ENCODE measurements around the gene FBRS. TPM values are rescaled to one million over a fixed set of nuclear protein-coding genes. Genes with fewer than 3 reads are reported as not detected.

FBRS gene
- polyA plus RNA-seq, 1 of the 3 experiments (the other 2 are of a cell fraction) = 11.5 TPM

DNA sequence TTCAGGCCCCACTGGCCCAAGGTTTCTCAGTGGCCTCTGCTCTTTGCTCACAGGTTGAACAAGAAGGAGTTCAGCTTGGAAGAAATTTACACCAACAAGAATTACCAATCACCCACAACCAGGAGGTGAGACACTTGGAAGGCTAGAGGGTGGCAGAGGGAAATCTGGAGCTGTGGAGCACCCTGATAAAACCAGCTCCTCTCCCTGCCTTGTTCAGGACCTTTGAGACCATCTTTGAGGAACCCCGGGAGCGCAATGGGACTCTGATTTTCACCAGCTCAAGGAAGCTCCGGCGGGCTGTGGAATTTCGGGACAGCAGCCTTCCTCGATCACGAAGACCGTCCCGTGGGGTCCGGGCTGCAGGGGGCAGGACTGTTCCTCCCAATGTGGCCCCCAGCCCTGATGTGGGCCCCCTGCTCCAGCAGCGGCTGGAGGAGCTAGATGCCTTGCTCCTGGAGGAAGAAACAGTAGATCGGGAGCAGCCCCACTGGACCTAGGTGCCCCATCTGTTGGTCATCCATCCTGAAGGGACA lies 2.4 kb upstream of the FBRS start:
- no peaks in the 10 kb centered on the region for H3K9me2 ChIP-seq
- H3K9me3 ChIP-seq = no peaks in the 10 kb centered on the region
- H4K20me1 ChIP-seq (ENCODE audit: insufficient read depth) = peaks cover 5% of the 10 kb centered on the region; the same call in 1 of the 2 replicates
- TF ChIP-seq TAF1 (IDR thresholded peaks at IDR 0.05; ENCODE audit: borderline replicate concordance, low read depth, low read length) = no peak
- TF ChIP-seq NFIC (IDR thresholded peaks at IDR 0.05; ENCODE audit: borderline replicate concordance) = no peak
- peaks cover 37% of the 10 kb centered on the region for H3K79me2 ChIP-seq (ENCODE audit: insufficient read depth)
- CTCF ChIA-PET = interaction anchor here (1.0 to 2.1 kb wide), 4 partner anchors 20 to 39 kb away, joined by 3 to 6 read pairs (median 5); no protein-coding TSS in a partner anchor
- DNase-seq = no peak
- POLR2A ChIA-PET = no interaction called here
- no peak overlapping the region for H2AFZ ChIP-seq (ENCODE audit: low read depth)
- H3K4me1 ChIP-seq (ENCODE audit: control insufficient read depth in 1 of 2, insufficient read depth in 2 of 2, low read depth in 1 of 2, low read length in 1 of 2) = peaks cover 10 to 28% of the 10 kb centered on the region in 2 experiments
- peaks cover 18% of the 10 kb centered on the region for H3F3A ChIP-seq (replicated peaks; ENCODE audit: insufficient read depth)
- H3K27ac ChIP-seq (ENCODE audit: low read depth in 2 of 2, low read length in 1 of 2) = no peak overlapping the region
- no peak overlapping the region for H3K9ac ChIP-seq
- peaks cover 24 to 29% of the 10 kb centered on the region in 2 experiments for H3K36me3 ChIP-seq (replicated peaks in 1 of 2; ENCODE audit: control insufficient read depth in 1 of 2, insufficient read depth in 2 of 2, low read length in 1 of 2)
- H3K4me2 ChIP-seq = no peak overlapping the region
- H3K27me3 ChIP-seq (ENCODE audit: insufficient read depth) = no peaks in the 10 kb centered on the region
- H3K4me3 ChIP-seq (ENCODE audit: low read depth in 2 of 2, low read length in 1 of 2) = no peak overlapping the region
- WGBS (ENCODE audit: low lambda C conversion rate) = 93% methylated on average over 6 of the region's 12 CpGs

DNA sequence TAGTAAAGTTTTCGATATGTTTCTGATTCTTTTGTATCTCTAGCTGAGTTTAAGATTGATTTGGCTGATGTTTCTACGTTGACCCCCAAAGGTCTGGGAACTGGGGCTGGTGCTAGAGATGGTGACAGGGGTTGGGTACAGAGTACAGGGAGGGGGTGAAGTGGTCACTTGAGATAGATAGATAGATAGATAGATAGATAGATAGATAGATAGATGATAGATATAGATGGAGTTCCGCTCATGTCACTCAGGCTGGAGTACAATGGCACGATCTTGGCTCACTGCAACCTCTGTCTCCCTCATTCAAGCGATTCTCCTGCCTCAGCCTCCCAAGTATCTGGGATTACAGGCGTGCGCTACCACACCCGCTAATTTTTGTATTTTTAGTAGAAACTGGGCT lies 1.8 kb upstream of the FBRS start:
- Histone ChIP-seq H4K20me1 (ENCODE audit: insufficient read depth) (peaks cover 9% of the 10 kb centered on the region; the same call in 1 of the 2 replicates), H3K79me2 (ENCODE audit: insufficient read depth) (peaks cover 39% of the 10 kb centered on the region), H3K36me3 (replicated peaks in 1 of 2; ENCODE audit: control insufficient read depth in 1 of 2, insufficient read depth in 2 of 2, low read length in 1 of 2) (peaks cover 30 to 34% of the 10 kb centered on the region in 2 experiments), H3K9ac (no peak overlapping the region), H3K9me2 (no peaks in the 10 kb centered on the region), H3K27ac (ENCODE audit: low read depth in 2 of 2, low read length in 1 of 2) (no peak overlapping the region), H3K4me3 (ENCODE audit: low read depth in 2 of 2, low read length in 1 of 2) (no peak overlapping the region), H2AFZ (ENCODE audit: low read depth) (no peak overlapping the region), H3K4me1 (ENCODE audit: control insufficient read depth in 1 of 2, insufficient read depth in 2 of 2, low read depth in 1 of 2, low read length in 1 of 2) (peaks cover 15 to 33% of the 10 kb centered on the region in 2 experiments), H3K4me2 (no peak overlapping the region), H3K9me3 (no peaks in the 10 kb centered on the region), H3K27me3 (ENCODE audit: insufficient read depth) (no peaks in the 10 kb centered on the region), H3F3A (replicated peaks; ENCODE audit: insufficient read depth) (peaks cover 18% of the 10 kb centered on the region)
- DNase-seq = no peak
- POLR2A ChIA-PET = no interaction called here
- TF ChIP-seq FOSL2 (IDR thresholded peaks at IDR 0.05; ENCODE audit: borderline replicate concordance, low read depth) (no peak), MXI1 (IDR thresholded peaks at IDR 0.05; ENCODE audit: low read depth, low read length) (no peak)
- WGBS (ENCODE audit: low lambda C conversion rate) = 93% methylated on average over 8 of the region's 8 CpGs
- CTCF ChIA-PET = interaction anchor here (1.0 to 2.1 kb wide), 7 partner anchors 18 to 209 kb away, joined by 3 to 6 read pairs (median 4); no protein-coding TSS in a partner anchor

DNA sequence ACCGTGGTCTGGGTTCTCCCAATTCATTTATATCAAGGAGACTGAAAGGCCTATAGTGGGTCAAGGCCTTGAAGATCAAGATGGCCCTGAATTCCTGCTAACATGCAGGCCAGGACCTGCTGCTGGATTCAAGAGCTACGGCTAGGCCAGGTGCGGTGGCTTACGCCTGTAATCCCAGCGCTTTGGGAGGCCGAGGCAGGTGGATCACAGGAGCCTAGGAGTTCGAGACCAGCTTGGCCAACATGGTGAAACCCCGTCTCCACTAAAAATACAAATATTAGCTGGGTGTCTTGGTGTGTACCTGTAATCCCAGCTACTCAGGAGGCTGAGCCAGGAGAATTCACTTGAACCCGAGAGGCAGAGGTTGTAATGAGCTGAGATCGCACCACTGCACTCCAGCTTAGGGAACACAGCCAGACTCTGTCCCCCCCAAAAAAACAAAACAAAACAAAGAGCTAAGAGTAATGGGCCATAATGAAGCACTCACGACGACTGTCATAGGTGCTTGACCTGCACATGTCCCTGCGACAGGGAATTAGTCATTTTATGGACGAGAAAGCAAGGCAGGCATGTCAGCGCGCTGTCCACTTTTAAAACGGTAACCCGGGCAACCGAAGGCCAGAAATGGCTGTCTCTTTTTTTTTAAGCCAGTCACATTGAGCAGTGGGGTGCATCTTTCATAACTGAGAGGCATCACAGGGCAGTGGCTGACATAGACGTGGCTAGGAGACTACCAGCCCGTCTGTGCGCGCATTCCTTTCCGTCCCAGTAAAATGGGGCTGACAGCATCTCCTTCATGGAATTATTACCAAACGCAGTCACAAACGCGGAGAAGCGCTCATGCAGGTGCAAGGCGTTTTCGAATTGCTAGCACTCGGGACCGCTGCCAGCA lies 1.0 kb upstream of the FBRS start:
- peaks cover 18% of the 10 kb centered on the region for H3F3A ChIP-seq (replicated peaks; ENCODE audit: insufficient read depth)
- WGBS (ENCODE audit: low lambda C conversion rate) = 41% methylated on average over 19 of the region's 32 CpGs
- H3K4me2 ChIP-seq = peak overlapping the region; percentile 83
- ChIA-PET POLR2A (no interaction called here), CTCF (interaction anchor here (1.0 to 1.4 kb wide), 5 partner anchors 19 to 210 kb away, joined by 3 to 5 read pairs (median 4); no protein-coding TSS in a partner anchor)
- H3K36me3 ChIP-seq (replicated peaks in 1 of 2; ENCODE audit: control insufficient read depth in 1 of 2, insufficient read depth in 2 of 2, low read length in 1 of 2) = peaks cover 38 to 43% of the 10 kb centered on the region in 2 experiments
- H3K27ac ChIP-seq (ENCODE audit: low read depth in 2 of 2, low read length in 1 of 2) = peak overlapping the region; percentile 76 to 95
- no peaks in the 10 kb centered on the region for H3K9me3 ChIP-seq
- peaks cover 40% of the 10 kb centered on the region for H3K79me2 ChIP-seq (ENCODE audit: insufficient read depth)
- peak overlapping the region; percentile 52 to 57 for H3K4me3 ChIP-seq (ENCODE audit: low read depth in 2 of 2, low read length in 1 of 2)
- peak overlapping the region; percentile 33 for H2AFZ ChIP-seq (ENCODE audit: low read depth)
- TF ChIP-seq NFIC (IDR thresholded peaks at IDR 0.05; ENCODE audit: borderline replicate concordance) = peak; percentile 45; the same call in 1 of the 2 replicates
- TF ChIP-seq TCF12 (IDR thresholded peaks at IDR 0.05) = no peak
- no peak for TF ChIP-seq RAD21 (IDR thresholded peaks at IDR 0.05; ENCODE audit: low read length)
- TF ChIP-seq SIN3A (IDR thresholded peaks at IDR 0.05; ENCODE audit: borderline replicate concordance, low read depth, low read length) = peak; percentile 17; the same call in 1 of the 2 replicates
- TF ChIP-seq RCOR1 (IDR thresholded peaks at IDR 0.05; ENCODE audit: low read length) = no peak
- TF ChIP-seq POLR2AphosphoS5 (IDR thresholded peaks at IDR 0.05; ENCODE audit: low read depth, low read length) = 0 out of 2 replicates have a peak, but pooled peaks have one; percentile 55
- no peak for TF ChIP-seq NRF1 (IDR thresholded peaks at IDR 0.05; ENCODE audit: low read depth, low read length)
- H3K4me1 ChIP-seq (ENCODE audit: control insufficient read depth in 1 of 2, insufficient read depth in 2 of 2, low read depth in 1 of 2, low read length in 1 of 2) = peaks cover 12 to 32% of the 10 kb centered on the region in 2 experiments
- no peak for DNase-seq
- H3K9ac ChIP-seq = peak overlapping the region; percentile 49; the same call in 1 of the 2 replicates
- H4K20me1 ChIP-seq (ENCODE audit: insufficient read depth) = peaks cover 17% of the 10 kb centered on the region; the same call in 1 of the 2 replicates
- no peaks in the 10 kb centered on the region for H3K9me2 ChIP-seq
- H3K27me3 ChIP-seq (ENCODE audit: insufficient read depth) = no peaks in the 10 kb centered on the region

Measured in SK-N-SH (cell line).